D341Med (cell line): ENCODE results near the gene BCKDK.
"Not testable (repeated sequence)": the region's sequence is repeated elsewhere in the genome, so short reads cannot be mapped to it uniquely, and the experiment has no call there.

Experiments
- DNase-seq: peaks from one replicate; pipeline ENCODE4 v3.0.0; 2012; ENCODE audit warnings: low spot score

BCKDK gene

DNA sequence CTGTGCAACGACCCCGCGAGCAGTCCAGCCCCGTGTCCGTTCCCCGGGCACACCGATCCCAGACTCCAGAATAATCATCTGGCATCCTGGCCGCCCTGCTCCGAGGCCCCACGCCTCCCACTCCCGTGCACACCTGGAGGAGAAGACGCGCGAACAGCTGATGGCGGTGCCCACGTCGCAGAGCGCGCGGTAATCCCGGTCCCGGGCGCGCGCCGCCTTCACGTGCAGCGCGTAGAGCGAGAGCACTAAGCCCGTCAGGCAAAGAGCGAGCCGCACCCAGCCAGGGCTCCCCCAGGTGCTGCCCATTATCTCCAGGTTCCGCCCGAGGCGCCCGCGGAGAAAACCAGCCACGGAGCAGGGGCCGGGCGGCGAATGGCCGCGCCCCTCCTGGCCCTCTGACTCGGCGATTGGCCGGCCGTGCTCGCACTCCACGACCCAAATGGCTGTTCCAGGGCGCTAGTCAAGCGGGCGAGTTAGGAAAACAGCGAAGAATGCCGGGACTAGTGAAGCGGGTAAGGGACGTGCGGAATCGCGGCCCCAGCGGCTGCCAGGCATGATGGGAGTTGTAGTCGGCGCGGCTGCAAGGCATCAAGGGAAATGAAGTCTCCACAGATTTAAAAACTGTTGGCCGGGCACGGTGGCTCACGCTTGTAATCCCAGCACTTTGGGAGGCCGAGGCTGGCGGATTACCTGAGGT is 13.6 kb upstream of the BCKDK start, which contains the start of gene VKORC1:
Gene VKORC1 (minus strand): TSS at position 374 of the 697 bp plus-strand sequence. CDS start 68 bp downstream, at position 306.
- peak; percentile 91 for DNase-seq

DNA sequence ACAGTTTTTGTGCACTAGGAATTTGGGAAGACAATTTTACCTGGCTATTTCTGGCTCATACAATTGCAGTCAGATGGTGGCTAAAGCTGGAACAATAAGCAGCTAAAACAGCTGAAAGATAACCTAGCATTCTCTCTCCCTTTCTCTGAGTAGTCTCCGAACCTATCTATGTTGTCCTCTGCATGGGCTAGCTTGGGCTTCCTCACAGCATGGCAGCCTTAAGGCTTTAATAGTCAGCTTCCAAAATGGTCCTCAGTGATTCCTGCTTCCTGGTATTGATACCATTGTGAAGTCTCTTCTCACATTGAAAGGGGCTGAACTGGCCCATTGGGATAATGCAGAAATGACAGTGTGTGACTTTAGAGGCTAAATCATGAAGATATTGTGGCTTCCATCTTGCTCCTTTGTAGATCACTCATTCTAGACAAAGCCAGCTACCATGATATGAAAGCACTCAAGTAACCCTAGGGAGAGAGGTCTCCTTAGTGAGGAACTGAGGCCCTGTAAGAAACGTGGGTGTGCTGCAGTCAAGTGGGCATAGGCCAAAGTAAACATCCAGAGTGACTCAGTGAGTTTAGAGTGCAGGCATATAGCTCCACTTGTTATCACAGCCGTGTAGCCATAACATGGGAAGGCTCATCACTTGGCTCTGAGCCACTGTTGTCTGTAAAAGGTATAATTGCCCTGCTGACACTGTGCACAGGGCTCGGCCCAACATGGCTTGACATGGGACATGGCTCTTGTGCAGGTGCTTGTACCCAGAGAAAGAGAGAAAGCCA is 8.1 kb upstream of the BCKDK start:
- no peak for DNase-seq

DNA sequence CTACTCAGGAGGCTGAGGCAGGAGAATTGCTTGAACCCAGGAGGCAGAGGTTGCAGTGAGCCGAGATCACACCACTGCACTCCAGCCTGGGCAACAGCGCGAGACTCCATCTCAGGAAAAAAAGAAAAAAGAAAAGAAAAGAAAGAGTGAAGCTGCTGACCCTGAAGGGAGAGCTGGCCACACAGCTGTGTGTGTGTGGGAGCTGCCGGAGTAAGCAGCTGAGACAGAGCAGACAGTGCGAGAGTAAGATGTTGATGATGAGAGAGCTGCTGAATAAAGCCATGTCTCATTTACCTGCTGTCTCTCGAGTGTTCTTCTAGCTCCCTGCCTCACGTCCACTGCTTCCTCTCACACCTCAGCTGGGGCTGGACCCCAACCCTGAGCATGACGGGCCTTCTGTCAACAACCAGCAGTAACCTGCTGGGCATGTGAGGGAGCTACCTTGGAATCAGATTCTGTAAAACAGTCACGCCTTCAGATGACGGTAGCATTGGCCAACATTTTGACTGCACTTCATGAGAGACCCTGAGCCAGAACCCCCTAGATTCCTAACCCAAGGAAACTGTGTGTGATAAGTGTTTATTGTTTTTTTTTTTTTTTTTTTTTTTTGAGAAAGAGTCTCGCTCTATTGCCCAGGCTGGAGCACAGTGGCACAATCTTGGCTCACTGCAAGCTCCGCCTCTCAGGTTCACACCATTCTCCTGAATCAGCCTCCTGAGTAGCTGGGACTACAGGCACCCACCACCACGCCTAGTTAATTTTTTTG is 7.1 kb upstream of the BCKDK start:
- not testable (repeated sequence) for DNase-seq

DNA sequence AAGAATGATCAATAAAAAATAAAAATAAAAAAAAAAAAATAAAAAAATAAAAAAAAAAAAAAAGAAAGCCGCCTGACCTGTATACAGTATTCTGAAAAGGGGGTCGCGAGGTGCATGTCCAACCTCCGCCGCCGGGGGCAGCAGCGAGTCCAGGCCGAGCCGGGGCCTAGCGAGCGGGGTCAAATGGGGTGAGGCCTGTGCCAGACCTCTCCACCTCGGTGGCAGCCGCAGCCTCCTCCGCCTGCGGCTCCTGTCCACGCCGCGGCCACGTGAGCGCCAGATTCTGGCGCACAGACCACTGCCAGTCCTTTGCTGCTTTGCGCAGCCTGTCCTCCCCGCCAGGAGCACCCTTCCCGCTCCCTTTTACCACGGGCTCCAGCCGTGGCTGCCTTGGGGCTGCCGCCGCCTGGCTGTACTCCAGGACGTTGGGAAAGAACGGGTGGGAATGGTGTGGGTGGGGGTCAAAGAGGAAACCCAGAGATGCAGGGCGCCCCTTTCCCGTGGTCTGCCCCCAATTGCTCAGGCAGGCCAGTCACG is 2.4 kb upstream of the BCKDK start:
- DNase-seq: peak; percentile 83

DNA sequence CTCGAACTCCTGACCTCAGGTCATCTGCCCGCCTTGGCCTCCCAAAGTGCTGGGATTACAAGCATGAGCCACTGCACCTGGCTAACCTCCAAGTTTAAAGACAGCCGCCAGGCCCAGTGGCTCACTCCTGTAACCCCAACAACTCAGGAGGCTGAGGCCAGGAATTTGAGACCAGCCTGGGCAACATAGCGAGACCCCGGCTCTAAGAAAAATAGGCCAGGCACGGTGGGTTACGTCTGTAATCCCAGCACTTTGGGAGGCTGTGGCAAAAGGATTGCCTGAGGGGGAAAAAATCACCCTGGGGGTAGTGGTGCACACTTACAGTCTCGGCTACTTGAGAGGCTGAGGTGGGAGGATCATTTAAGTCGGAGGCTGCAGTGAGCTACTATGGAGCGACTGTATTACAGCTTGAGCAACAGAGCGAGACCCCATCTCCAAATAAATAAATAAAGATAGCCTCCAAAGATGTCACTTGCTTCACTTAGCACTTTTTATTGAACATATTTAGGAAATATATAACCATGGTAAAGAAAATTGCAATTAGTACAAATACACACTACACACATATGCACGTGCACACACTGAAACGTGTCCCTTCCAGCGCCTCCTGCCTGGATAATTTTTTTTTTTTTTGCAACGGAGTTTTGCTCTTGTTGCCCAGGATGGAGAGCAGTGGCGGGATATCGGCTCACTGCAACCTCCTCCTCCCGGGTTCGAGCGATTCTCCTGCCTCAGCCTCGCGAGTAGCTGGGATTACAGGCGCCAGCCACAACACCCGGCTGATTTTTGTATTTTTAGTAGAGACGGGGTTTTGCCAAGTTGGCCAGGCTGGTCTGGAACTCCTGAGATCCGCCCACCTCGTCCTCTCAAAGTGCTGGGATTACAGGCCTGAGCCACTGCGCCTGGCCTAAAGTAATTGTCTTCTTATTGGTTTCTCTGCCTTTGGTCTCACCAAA is 1.4 kb upstream of the BCKDK start:
- DNase-seq: no peak

DNA sequence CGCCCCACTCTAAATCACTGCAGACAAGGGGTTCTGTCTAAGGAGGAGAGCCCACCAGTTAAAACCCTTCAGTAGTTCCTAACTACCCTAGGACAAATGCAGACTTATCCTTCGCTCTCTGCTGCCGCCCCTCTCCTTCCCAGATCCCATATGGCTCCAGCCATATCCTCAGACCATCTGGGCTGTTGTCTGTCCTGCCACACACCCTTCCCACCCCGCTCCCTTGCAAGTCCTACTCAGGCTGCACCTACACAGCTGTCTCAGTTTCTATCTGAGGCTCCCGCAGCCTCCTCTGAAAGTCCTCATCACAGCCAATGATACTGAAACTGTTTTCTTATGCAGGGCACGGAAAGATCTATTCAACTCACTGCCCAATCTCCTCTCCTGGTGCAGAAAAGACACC is 720 bp upstream of the BCKDK start:
- peak; percentile 66 for DNase-seq

DNA sequence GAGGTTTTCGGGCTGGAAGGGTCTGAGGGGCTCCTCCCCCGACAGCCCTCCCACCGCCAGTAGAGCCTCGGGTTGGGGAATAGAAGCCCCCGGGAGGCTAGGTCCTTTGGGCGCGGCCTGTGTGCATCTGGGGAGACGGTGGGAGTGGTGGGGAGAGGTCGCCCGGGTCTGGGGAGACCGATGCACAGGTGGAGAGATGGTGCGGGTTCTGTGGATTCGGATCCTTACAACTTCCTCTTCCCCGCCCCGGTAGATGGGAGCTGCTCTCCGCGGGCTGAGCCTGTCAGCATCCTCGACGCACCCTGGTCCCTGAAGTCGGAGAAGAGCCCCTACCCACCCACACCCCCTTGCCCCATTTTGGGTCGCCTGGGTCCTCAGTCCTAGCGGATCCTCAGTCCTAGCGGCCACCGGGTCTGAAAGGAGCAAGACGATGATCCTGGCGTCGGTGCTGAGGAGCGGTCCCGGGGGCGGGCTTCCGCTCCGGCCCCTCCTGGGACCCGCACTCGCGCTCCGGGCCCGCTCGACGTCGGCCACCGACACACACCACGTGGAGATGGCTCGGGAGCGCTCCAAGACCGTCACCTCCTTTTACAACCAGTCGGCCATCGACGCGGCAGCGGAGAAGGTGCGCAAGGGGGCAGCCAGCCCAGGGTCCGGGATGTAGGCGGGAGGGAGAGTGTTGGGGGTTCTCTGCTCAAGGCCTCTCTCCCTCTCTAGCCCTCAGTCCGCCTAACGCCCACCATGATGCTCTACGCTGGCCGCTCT is 790 bp downstream of the BCKDK start:
- DNase-seq: no peak

DNA sequence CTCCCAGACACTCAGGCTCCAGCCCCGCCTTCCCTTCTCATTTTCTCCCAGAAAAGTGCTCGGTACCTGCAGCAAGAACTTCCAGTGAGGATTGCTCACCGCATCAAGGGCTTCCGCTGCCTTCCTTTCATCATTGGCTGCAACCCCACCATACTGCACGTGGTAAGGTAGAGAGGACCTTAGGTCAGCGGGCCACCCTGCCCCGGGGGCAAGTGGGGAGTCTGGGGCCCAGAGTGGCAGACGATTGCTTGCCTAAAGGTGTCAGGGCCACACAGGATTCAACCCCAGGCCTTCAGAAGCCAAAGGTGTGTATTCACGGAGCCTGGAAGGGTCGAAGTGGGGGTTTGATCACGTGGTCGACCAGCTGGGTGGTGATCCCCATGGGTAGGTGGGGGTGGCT is 1.4 kb downstream of the BCKDK start:
- no peak for DNase-seq

DNA sequence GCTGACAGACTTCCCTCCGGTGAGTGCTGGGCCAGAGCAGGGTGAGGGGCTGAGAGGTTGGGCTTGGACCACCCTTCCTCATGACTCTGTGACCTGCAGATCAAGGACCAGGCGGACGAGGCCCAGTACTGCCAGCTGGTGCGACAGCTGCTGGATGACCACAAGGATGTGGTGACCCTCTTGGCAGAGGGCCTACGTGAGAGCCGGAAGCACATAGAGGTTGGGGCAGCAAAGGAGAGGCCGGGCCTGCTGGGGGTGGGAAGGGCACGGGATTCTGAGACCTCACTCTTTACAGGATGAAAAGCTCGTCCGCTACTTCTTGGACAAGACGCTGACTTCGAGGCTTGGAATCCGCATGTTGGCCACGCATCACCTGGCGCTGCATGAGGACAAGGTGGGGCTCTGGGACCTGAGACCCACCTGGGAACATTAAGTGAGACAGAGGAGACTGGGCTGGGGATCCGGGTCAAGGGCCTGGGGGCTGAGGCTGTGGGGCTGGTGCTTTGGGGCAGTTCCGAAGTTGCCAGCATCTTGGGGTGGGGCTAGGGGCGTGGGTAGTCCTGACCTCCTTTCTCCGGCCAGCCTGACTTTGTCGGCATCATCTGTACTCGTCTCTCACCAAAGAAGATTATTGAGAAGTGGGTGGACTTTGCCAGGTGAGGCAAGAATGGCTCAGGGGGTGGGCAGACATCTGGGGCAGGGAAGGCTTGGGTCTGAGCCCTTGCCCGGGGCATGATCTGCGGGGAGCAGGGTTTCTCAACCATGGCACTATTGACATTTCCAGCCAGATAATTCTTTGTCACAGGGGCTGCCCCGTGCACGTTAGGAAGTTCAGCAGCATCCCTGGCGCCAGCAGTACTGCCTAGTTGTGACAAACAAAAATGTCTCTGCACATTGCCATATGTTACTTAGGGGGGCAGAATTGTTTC is 2.2 kb downstream of the BCKDK start:
- no peak for DNase-seq

DNA sequence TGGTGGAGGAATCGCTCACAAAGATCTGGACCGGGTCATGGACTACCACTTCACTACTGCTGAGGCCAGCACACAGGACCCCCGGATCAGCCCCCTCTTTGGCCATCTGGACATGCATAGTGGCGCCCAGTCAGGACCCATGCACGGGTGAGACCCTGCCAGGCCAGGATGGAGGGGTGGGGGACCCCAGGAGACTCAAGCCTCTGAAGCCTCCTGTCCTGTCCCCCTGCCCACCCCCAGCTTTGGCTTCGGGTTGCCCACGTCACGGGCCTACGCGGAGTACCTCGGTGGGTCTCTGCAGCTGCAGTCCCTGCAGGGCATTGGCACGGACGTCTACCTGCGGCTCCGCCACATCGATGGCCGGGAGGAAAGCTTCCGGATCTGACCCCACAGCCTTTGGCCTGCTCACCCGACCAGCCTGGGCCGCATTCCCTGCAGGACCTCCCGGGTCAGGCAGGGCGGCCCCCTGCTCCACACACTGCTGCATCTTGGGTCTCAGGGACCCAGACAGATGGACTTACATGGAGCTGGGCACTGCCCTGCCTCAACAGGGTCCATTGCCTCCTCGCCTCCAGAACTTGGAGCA is 3.8 kb downstream of the BCKDK start:
- no peak for DNase-seq

DNA sequence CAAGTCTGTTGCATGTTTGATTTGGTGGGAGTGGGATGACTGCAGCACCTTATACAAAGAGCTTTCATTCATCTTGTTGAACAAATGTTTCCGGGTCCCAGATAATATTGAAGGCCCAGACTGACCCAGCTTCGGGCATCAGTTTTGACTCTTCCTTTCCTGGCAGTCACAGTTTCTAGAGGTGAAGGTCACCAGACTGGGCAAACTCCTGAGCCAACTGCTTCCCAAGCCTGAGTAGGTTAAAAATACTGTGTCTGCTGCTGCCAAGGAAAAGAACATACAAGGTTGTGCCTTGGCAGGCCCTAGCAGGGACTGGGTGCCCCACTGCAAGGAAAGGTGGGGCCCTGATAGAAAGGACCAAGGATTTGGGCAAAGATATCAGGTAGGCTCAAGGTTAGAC is 4.5 kb downstream of the BCKDK start:
- no peak for DNase-seq

DNA sequence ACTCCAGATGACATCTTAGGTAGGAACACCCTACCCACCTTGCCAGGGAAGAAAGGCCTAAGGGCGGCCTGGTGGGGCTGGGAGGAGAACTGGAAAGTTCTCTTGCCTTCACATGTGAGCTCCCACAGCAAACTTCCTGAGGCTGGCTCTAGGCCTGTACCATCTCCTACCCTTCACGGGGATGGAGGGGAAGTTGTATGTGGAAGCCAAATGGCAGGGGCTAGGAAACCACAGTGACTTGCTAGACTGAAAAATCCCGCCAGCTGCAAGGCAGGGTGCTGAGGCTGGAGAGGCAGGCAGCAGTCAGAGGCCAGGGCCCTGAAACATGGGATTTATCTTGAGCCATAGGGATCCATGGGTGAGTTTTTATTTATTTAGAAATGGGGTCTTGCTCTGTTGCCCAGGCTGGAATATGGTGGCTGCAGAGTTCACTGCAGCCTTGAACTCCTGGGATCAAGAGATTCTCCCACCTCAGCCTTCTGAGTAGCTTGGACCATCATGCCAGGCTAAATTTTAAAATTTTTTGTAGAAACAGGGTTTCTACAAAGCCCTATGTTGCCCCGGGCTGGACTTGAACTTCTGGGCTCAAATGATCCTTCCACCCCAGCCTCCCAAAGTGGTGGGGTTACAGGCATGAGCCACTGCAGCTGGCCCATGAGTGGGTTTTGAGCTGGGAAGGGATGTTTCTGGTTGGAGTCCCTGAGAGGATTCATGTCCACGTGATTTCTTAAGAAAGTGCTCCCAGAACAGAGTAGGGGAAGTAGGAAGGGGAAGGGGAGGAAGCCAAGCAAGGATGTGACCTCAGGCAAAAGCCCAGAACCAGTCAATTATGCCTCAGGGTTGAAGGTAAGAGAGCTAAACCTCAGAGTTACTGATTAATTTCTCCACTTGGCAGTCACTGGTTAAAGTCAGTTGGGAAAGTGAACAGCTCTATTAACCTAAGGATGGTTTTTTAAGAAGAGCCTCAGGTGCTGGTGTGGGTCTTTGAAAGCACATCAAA is 5.2 kb downstream of the BCKDK start:
- DNase-seq: no peak

DNA sequence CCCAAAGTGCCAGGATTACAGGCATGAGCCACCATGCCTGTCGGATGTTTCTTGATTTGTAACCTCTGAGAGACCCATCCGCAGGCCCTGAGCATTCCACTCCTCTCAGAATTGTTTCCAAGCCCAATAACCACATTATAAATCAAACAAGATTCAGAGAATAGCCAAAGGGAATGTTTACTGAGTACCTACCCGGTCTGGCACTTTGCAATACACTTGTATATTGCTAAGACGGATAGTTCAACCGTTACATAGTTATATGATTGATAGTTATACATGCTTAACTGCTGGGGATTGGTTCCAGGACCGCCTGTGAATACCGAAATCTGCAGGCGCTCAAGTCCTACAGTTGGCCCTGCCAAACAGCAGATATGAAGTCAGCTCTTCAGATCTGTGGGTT is 6.3 kb downstream of the BCKDK start:
- no peak for DNase-seq

DNA sequence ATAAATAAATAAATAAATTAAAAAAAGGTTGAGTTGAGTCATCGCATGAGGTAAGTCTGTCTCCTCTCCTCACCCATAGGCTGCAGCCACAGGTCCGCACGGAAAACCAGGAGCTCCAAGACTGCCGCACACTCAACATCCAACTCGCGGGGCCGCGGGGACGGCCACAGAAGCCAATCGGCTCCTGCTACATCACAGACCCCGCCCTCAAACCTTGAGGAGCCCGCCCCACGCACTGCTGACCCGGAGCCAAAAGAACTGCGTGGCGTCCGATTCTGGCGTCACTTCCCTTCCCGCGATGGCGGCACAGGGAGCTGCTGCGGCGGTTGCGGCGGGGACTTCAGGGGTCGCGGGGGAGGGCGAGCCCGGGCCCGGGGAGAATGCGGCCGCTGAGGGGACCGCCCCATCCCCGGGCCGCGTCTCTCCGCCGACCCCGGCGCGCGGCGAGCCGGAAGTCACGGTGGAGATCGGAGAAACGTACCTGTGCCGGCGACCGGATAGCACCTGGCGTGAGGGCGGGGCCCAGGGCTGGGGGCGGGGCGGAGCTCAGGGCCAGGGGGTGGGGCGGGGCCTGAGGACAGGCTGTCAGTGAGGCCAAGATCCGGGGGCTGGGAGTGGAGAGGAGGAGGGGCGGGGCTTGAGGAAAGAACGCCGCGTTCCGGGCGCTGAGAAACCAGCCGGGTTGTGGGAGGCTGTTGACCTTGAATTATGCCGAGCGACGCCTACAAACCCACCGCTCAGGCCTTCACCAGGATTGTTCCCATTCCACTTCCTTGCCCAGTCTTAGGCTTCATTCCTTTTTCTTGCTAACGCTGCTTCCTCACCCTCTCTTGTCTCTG is 9.4 kb downstream of the BCKDK start, which contains the start of gene KAT8:
Gene KAT8 (plus strand): TSS at position 281 of the 839 bp plus-strand sequence. CDS start 18 bp downstream, at position 299.
- peak; percentile 96 for DNase-seq

DNA sequence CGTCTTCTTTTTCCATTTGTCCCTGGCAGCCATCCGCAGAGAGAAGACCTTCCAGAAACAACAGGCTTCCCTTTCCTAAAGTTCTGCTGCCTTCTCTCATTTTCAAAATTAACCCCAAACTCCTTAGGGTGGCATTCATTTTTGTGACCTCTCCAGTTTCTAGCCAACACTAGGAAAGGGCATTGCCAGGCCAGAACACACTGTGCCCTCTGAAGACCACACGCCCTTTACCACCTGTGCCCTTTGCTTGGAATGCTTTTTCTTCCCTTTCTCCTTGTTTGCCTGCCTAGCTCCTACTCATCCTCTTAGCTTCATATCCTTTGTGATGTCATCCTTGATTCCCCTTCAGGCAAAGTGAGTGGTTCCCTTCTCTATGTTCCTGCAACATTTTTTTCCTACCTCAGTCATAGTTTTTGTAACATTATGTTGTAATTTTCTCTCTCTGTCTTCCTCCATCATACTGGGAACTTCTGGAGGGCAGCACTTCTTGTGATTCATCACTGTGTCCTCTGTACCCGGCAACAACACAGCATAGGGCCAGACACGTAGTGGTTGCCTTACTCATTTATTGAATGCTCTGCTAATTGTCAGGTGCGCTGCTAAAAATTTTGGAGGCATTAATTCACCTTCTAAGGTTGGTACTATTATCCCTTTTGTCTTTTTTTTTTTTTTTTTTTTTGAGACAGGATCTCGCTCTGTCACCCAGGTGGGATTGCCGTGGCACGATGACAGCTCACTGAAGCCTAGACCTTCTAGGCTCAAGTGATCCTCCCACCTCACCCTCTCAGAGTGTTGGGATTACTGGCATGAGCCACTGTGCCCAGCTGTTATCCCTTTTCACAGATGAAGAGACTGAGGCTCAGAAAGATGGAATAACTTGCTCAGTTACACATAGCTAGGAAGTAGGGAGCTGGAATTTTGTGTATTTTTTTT is 10.3 kb downstream of the BCKDK start:
- DNase-seq: no peak

DNA sequence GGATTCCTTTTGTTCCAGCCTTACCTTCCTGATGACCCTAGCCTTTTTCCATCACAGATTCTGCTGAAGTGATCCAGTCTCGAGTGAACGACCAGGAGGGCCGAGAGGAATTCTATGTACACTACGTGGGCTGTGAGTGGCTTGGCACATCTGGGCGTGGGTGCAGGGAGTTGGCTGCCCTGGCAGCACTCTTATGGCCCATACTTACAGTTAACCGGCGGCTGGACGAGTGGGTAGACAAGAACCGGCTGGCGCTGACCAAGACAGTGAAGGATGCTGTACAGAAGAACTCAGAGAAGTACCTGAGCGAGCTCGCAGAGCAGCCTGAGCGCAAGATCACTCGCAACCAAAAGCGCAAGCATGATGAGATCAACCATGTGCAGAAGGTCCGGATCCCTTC is 11.9 kb downstream of the BCKDK start:
- DNase-seq: no peak
